ENCODE measurements around the gene BLMH.

BLMH gene

GRCh38 chr17:30334421-30334820 is 42.7 kb upstream of the BLMH start:
- no peak for DNase-seq (ENCODE audit: low spot score)

DNA sequence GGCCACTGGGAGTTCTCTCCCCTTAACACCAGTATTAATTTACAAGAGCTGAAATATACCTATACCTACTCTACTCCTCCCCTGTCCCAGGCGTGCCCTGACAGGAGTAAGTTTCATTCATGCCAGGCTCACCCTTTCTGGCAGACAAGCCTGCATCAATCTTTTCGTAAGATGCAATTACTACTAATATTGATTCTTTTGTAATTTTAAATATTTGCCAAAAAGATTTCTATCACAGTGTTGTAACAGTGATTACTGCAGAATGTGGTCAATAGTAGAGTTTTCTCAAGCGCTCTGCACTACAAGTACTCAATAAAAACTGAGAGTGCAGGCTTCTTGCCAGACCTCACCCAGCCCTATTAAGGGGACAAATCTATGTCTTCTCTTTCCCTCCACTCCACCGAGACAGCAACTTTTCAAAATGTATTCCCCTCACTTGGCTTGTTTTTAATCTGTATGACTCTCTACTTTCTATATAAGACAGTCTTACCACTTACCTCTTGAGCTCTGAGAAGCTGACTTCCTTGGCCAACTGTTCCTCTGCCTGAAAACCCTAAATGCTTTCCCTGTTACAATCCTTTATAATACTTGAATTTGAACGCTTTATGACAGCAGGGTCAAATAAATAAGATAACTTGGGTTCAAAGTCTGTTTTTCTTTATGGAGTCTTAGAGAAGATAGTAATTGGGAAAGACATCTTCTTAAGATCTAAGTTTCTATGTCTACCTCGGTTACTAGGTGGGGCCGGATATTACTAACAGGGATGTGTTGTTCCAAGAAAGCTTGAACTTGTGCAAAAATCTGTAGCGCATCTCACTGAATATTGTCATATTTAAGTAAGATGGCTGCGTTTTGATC is 42.0 kb upstream of the BLMH start, which contains the start of gene TMIGD1:
TSS of gene TMIGD1 (minus strand) at position 555 of the 858 bp plus-strand sequence. CDS start 1,924 bp downstream, outside the sequence.
- POLR2A ChIA-PET (ENCODE audit: low non-redundant PET): interaction anchor here (0.6 kb wide), 1 partner anchor 219 kb away, joined by 3 read pairs; no protein-coding TSS in a partner anchor
- CTCF ChIA-PET: interaction anchor here (0.7 kb wide), 2 partner anchors 30 kb away, joined by 3 to 5 read pairs; no protein-coding TSS in a partner anchor

More at GRCh38 chr17:30334421-30334820, 42.7 kb upstream of the BLMH start:
- no peak for TF ChIP-seq CTCF (conservative IDR thresholded peaks at IDR 0.05; ENCODE audit: low read depth)
- H3K27ac ChIP-seq: no peak overlapping the region
- ChIA-PET CTCF (no interaction called here), POLR2A (ENCODE audit: low non-redundant PET) (interaction anchor here (0.6 kb wide), 1 partner anchor 220 kb away, joined by 3 read pairs; no protein-coding TSS in a partner anchor)

GRCh38 chr17:30332057-30332542 is 40.4 kb upstream of the BLMH start:
- POLR2A ChIA-PET (ENCODE audit: low non-redundant PET): no interaction called here
- no peak for DNase-seq (ENCODE audit: low spot score)
- CTCF ChIA-PET: interaction anchor here (0.6 kb wide), 2 partner anchors 27 to 124 kb away, joined by 3 to 5 read pairs; no protein-coding TSS in a partner anchor
- no peak for TF ChIP-seq CTCF (conservative IDR thresholded peaks at IDR 0.05; ENCODE audit: low read depth)
- H3K27ac ChIP-seq: no peak overlapping the region

More for the DNA sequence above, 42.0 kb upstream of the BLMH start, which contains the start of gene TMIGD1:
- H3K27ac ChIP-seq: no peak within 1 kb of the TSS
- no peak for TF ChIP-seq CTCF (conservative IDR thresholded peaks at IDR 0.05; ENCODE audit: low read depth)
- peak; percentile 26 for DNase-seq (ENCODE audit: low spot score)

DNA sequence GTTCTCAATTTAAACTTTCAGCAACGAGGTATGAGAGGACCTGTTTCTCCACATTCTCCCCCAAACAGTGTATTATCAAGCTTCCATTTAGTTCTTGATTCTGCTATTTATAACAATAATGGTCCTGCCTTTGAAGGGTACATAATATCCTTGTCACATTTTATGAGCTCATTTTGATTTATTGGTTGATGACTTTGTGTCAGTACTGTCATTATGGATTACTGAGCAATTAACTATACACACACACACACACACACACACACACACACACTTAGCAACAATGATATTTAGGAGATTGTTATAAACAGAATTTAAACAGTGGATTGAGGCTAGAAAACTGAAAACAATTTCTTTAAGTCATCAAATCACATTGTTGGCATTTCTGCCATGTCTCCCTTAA is 35.1 kb upstream of the BLMH start:
- no peak overlapping the region for H3K27ac ChIP-seq
- ChIA-PET CTCF (interaction anchor here (1.3 kb wide), 1 partner anchor 13 kb away, joined by 3 read pairs; no protein-coding TSS in a partner anchor), POLR2A (ENCODE audit: low non-redundant PET) (no interaction called here)
- TF ChIP-seq CTCF (conservative IDR thresholded peaks at IDR 0.05; ENCODE audit: low read depth): no peak
- DNase-seq (ENCODE audit: low spot score): no peak

DNA sequence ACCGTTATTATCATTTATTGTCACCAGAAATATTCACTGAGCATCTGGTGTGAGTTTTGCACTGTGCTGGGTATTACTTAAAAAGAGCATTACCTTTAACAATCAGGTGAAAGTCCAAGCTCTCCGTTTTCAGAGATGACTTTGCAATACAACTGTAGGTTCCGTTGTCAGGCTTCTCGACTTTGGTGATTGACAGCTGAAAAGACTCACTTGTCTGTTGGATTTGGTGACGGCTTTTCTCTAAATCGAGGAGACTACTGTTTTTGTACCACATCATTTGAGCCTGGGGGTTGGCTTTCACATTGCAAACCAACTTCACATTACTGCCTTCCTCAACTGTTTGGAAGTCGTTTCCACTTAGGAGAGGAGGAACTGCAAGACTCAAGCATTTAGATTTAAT is 33.0 kb upstream of the BLMH start:
- TF ChIP-seq CTCF (conservative IDR thresholded peaks at IDR 0.05; ENCODE audit: low read depth): no peak
- no peak overlapping the region for H3K27ac ChIP-seq
- DNase-seq (ENCODE audit: low spot score): no peak
- POLR2A ChIA-PET (ENCODE audit: low non-redundant PET): no interaction called here
- CTCF ChIA-PET: interaction anchor here (0.6 kb wide), 1 partner anchor 89 kb away, joined by 3 read pairs; the partner anchor contains the start of gene SLC6A4

- TF ChIP-seq CTCF (conservative IDR thresholded peaks at IDR 0.05; ENCODE audit: low read depth): no peak
- POLR2A ChIA-PET (ENCODE audit: low non-redundant PET): no interaction called here
- H3K27ac ChIP-seq: no peak overlapping the region
- peak; percentile 10 for DNase-seq (ENCODE audit: low spot score)
- CTCF ChIA-PET: interaction anchor here (0.5 kb wide), 1 partner anchor 205 kb away, joined by 8 read pairs; no protein-coding TSS in a partner anchor
Measured at GRCh38 chr17:30323895-30324319, 32.2 kb upstream of the BLMH start.
